HCT116 (cell line): ENCODE data around the gene TSSK2. TPM values are rescaled to one million over a fixed set of nuclear protein-coding genes. Genes with fewer than 3 reads are reported as not detected.

Experiments used
- ATAC-seq: fragments of 200-7000 bp; cut with Tn5 transposase; 2 replicates; pipeline ENCODE4 v1.9.1; 2020; ENCODE audit warnings: mild to moderate bottlenecking, moderate library complexity
- BruUV-seq: library from RNA; stranded (reverse); fragments of 400-500 nt; replicated peaks from 2 replicates; lab custom pipeline; 2021; lab: Mats Ljungman, UMichigan
- CTCF ChIA-PET: fragments of 300-600 bp; sonication (Branson Sonifier 250); formaldehyde crosslinking; loops from one replicate; lab custom pipeline; 2021; ENCODE audit warnings: antibody characterized with exemption; lab: Charles Lee
- POLR2A ChIA-PET: fragments of 300-600, 350-600 bp; sonication (Branson Sonifier 250); formaldehyde crosslinking; loops from one replicate; lab custom pipeline; 2021; ENCODE audit warnings: antibody characterized with exemption; lab: Charles Lee
- RAD21 ChIA-PET, 2 experiments: fragments of 300-600 bp; sonication (Branson Sonifier 250); formaldehyde crosslinking; loops; one replicate each; lab custom pipeline; 2023; ENCODE audit warnings: low total read pairs in 2 of 2; ENCODE audit not compliant: uncharacterized antibody in 2 of 2, unreplicated experiment in 2 of 2, low non-redundant PET in 1 of 2; lab: Charles Lee
- DNase-seq: peaks from one replicate; pipeline ENCODE4 v3.0.0-alpha.2; 2010; ENCODE audit warnings: low read depth, low spot score
- H2AFZ ChIP-seq: fragments of 200-600 bp; shearing (Covaris generic), sonication (generic); 2 replicates; pipeline ENCODE4 v1.6.1; 2017; ENCODE audit warnings: low read depth, mixed run types, mixed read lengths, antibody characterized with exemption, low read length; ENCODE audit not compliant: poor library complexity, severe bottlenecking
- H3K27ac ChIP-seq: 2 replicates; pipeline ENCODE4 v1.5.1; 2012; ENCODE audit warnings: low read depth, low read length
- H3K27me3 ChIP-seq: fragments of 200-600 bp; sonication (generic); 2 replicates; pipeline ENCODE4 v1.6.1; 2016; ENCODE audit warnings: mixed run types, low read length, mixed read lengths; ENCODE audit not compliant: insufficient read depth
- H3K36me3 ChIP-seq, 2 experiments: fragments of 200-500 bp in 1 of 2; fragments of 200-600 bp in 1 of 2; sonication (Bioruptor generic) in 1 of 2; sonication (generic) in 1 of 2; 2 replicates each; pipeline versions ENCODE4 v1.5.1 to v1.6.1; 2014 to 2016; ENCODE audit warnings: low read length in 2 of 2, inconsistent platforms in 1 of 2, mixed read lengths in 1 of 2, mixed run types in 1 of 2; ENCODE audit not compliant: insufficient read depth in 2 of 2, control insufficient read depth in 1 of 2
- H3K4me1 ChIP-seq, 2 experiments: fragments of 200-600 bp in 1 of 2; sonication (generic) in 1 of 2; 2 replicates each; pipeline versions ENCODE4 v1.5.1 to v1.6.1; 2012 to 2017; ENCODE audit warnings: low read length in 2 of 2, inconsistent platforms in 1 of 2, mild to moderate bottlenecking in 1 of 2, mixed read lengths in 1 of 2, mixed run types in 1 of 2, moderate library complexity in 1 of 2; ENCODE audit not compliant: insufficient read depth in 2 of 2, control insufficient read depth in 1 of 2
- H3K4me2 ChIP-seq: fragments of 200-600 bp; sonication (generic); 2 replicates; pipeline ENCODE4 v1.6.1; 2017; ENCODE audit warnings: mixed run types, low read length, mixed read lengths
- H3K4me3 ChIP-seq, 2 experiments: fragments of 200-600 bp in 1 of 2; sonication (generic) in 1 of 2; replicated peaks in 1 of 2; 2 replicates each; pipeline ENCODE4 v1.5.1; 2011 to 2016; ENCODE audit warnings: low read length in 2 of 2, control low read depth in 1 of 2, low read depth in 1 of 2, mild to moderate bottlenecking in 1 of 2, mixed read lengths in 1 of 2, mixed run types in 1 of 2
- H3K79me2 ChIP-seq: fragments of 200-600 bp; sonication (generic); 2 replicates; pipeline ENCODE4 v1.6.1; 2017; ENCODE audit warnings: mild to moderate bottlenecking, mixed run types, low read length, moderate library complexity, mixed read lengths; ENCODE audit not compliant: insufficient read depth
- H3K9ac ChIP-seq: fragments of 200-600 bp; sonication (generic); 2 replicates; pipeline ENCODE4 v1.6.1; 2016; ENCODE audit warnings: low read length, mixed read lengths
- H3K9me2 ChIP-seq: fragments of 200-600 bp; sonication (generic), shearing (Covaris generic); 2 replicates; pipeline ENCODE4 v1.6.1; 2017; ENCODE audit warnings: mixed run types, mild to moderate bottlenecking, moderate library complexity; ENCODE audit not compliant: insufficient read depth
- H3K9me3 ChIP-seq, 2 experiments: fragments of 200-500 bp in 1 of 2; fragments of 200-600 bp in 1 of 2; sonication (Bioruptor generic) in 1 of 2; sonication (generic) in 1 of 2; 2 replicates each; pipeline ENCODE4 v1.6.1; 2014 to 2017; ENCODE audit warnings: low read length in 2 of 2, mixed read lengths in 2 of 2, inconsistent platforms in 1 of 2, low read depth in 1 of 2, mild to moderate bottlenecking in 1 of 2, mixed run types in 1 of 2, moderate library complexity in 1 of 2; ENCODE audit not compliant: control insufficient read depth in 1 of 2, insufficient read depth in 1 of 2
- H4K20me1 ChIP-seq: fragments of 200-600 bp; sonication (generic), shearing (Covaris generic); 2 replicates; pipeline ENCODE4 v1.6.1; 2017; ENCODE audit warnings: mixed run types, mild to moderate bottlenecking, moderate library complexity; ENCODE audit not compliant: insufficient read depth
- ATF3 ChIP-seq: IDR thresholded peaks from 2 replicates; pipeline ENCODE4 v1.6.1; 2012
- CEBPB ChIP-seq: IDR thresholded peaks from 2 replicates; pipeline ENCODE4 v1.6.1; 2012; ENCODE audit warnings: low read depth
- CTCF ChIP-seq, 3 experiments: fragments of 200-600 bp in 1 of 3; sonication (generic) in 1 of 3; IDR thresholded peaks in 2 of 3; conservative IDR thresholded peaks in 1 of 3; 2 replicates each; pipeline ENCODE4 v1.5.1; 2012 to 2017; ENCODE audit warnings: low read depth in 2 of 3, low read length in 2 of 3, antibody characterized with exemption in 1 of 3, borderline replicate concordance in 1 of 3, control low read depth in 1 of 3, mild to moderate bottlenecking in 1 of 3, mixed read lengths in 1 of 3, mixed run types in 1 of 3, moderate library complexity in 1 of 3; ENCODE audit not compliant: insufficient read depth in 1 of 3
- FOSL1 ChIP-seq: IDR thresholded peaks from 2 replicates; pipeline ENCODE4 v1.6.1; 2012; ENCODE audit warnings: low read depth
- MAX ChIP-seq: IDR thresholded peaks from 2 replicates; pipeline ENCODE4 v1.6.1; 2012
- POLR2A ChIP-seq: IDR thresholded peaks from 2 replicates; pipeline ENCODE4 v1.7.0; 2011; ENCODE audit warnings: borderline replicate concordance; ENCODE audit not compliant: insufficient read depth, insufficient read length; ENCODE audit errors: extremely low read depth
- SIN3A ChIP-seq: IDR thresholded peaks from 2 replicates; pipeline ENCODE4 v1.6.1; 2012; ENCODE audit warnings: low read depth
- TCF7L2 ChIP-seq: IDR thresholded peaks from 2 replicates; pipeline ENCODE4 v1.7.0; 2011; ENCODE audit warnings: borderline replicate concordance, inconsistent platforms; ENCODE audit not compliant: insufficient read depth, insufficient read length; ENCODE audit errors: extremely low read depth
- YY1 ChIP-seq: IDR thresholded peaks from 2 replicates; pipeline ENCODE4 v1.6.1; 2011; ENCODE audit warnings: low read length, low read depth, moderate library complexity, mild to moderate bottlenecking; ENCODE audit not compliant: insufficient replicate concordance; ENCODE audit errors: extremely low read depth
- ZFX ChIP-seq: fragments of 450-650 bp; IDR thresholded peaks from 2 replicates; pipeline ENCODE4 v1.6.1; 2017
- intact Hi-C: fragments of 100-400 bp; cut with micrococcal nuclease; formaldehyde crosslinking; loops from 2 replicates; pipeline ENCODE4 v1.10.0; 2022
- total RNA-seq: library from RNA; stranded (reverse); gene quantifications from one replicate; pipeline ENCODE4 v1.2.1, GENCODE V29; 2021; ENCODE audit not compliant: unreplicated experiment

The TSSK2 gene
- total RNA-seq, 1 experiment from 2014 or later, result not detected

- POLR2A ChIA-PET, result no interaction called here
- TF ChIP-seq ATF3, result no peak
- TF ChIP-seq MAX, result no peak
- TF ChIP-seq ZFX, result no peak
- TF ChIP-seq, all 23 proteins: peak for 0
- H3K4me1 ChIP-seq, result no peaks in the 10 kb centered on the region
- no peaks in the 10 kb centered on the region for H3K36me3 ChIP-seq
- RAD21 ChIA-PET, result no interaction called here
- ATAC-seq (no peak), DNase-seq (no peak)
- no peaks in the 10 kb centered on the region for H3K9me2 ChIP-seq
- H3K27ac ChIP-seq, result no peak overlapping the region
- no peaks in the 10 kb centered on the region for H3K79me2 ChIP-seq
- CTCF ChIA-PET, result no interaction called here
- H2AFZ ChIP-seq, result no peak overlapping the region
- no peak overlapping the region for H3K4me3 ChIP-seq
- BruUV-seq, result no TSS peak
- H4K20me1 ChIP-seq, result no peaks in the 10 kb centered on the region
- intact Hi-C loops, result no loop called here
- no peak overlapping the region for H3K9ac ChIP-seq
- no peaks in the 10 kb centered on the region for H3K9me3 ChIP-seq
- no peak overlapping the region for H3K4me2 ChIP-seq
- peaks cover 8% of the 10 kb centered on the region; the same call in 1 of the 2 replicates for H3K27me3 ChIP-seq
Measured at GRCh38 chr22:19151329-19152191, 20.5 kb downstream of the TSSK2 start.

- CTCF ChIA-PET, result interaction anchor here (0.7 to 2.2 kb wide), 2 partner anchors 8 to 62 kb away, joined by 3 to 7 read pairs; partner anchors contain the start of gene ESS2
- Histone ChIP-seq H4K20me1 (no peaks in the 10 kb centered on the region), H3K4me3 (no peak overlapping the region), H3K9ac (no peak overlapping the region), H3K9me2 (no peaks in the 10 kb centered on the region), H3K9me3 (no peaks in the 10 kb centered on the region), H3K79me2 (no peaks in the 10 kb centered on the region), H3K4me1 (no peaks in the 10 kb centered on the region), H3K27me3 (peaks cover 8% of the 10 kb centered on the region; the same call in 1 of the 2 replicates), H3K36me3 (no peaks in the 10 kb centered on the region), H2AFZ (no peak overlapping the region), H3K27ac (no peak overlapping the region), H3K4me2 (no peak overlapping the region)
- DNase-seq (no peak), ATAC-seq (no peak)
- no TSS peak for BruUV-seq
- TF ChIP-seq SIN3A (no peak), CTCF (IDR thresholded peaks at IDR 0.05 in 2 of 3, conservative IDR thresholded peaks at IDR 0.05 in 1 of 3; ENCODE audit: borderline replicate concordance in 1 of 3, insufficient read depth in 1 of 3, low read depth in 2 of 3, low read length in 2 of 3) (no peak), CEBPB (no peak), POLR2A (no peak), FOSL1 (no peak), YY1 (no peak), TCF7L2 (no peak)
- RAD21 ChIA-PET, result no interaction called here
- intact Hi-C loops, result no loop called here
- POLR2A ChIA-PET, result interaction anchor here (0.7 kb wide), 1 partner anchor 9 kb away, joined by 3 read pairs; the partner anchor contains the start of gene ESS2
Measured at GRCh38 chr22:19152942-19153883, 22.1 kb downstream of the TSSK2 start.
